A549 (cell line): ENCODE results near the gene CCR9.

Experiments
- CBX2 ChIP-seq: fragments of 200-600 bp; sonication (generic); IDR thresholded peaks from 2 replicates; pipeline ENCODE4 v1.6.1; 2016; ENCODE audit warnings: low read depth, mild to moderate bottlenecking, borderline replicate concordance
- CHD4 ChIP-seq: fragments of 200-600 bp; sonication (generic); IDR thresholded peaks from 2 replicates; pipeline ENCODE4 v1.6.1; 2016; ENCODE audit warnings: antibody characterized with exemption, mild to moderate bottlenecking, borderline replicate concordance
- RNF2 ChIP-seq: fragments of 200-600 bp; sonication (generic); IDR thresholded peaks from 2 replicates; pipeline ENCODE4 v1.6.1; 2016; ENCODE audit warnings: low read depth, mild to moderate bottlenecking, antibody characterized with exemption, moderate library complexity, borderline replicate concordance
- TF ChIP-seq, protein P1 (sequence below): fragments of >200 bp; sonication (Bioruptor Twin); formaldehyde crosslinking; IDR thresholded peaks from 3 replicates; pipeline ENCODE4 v1.5.1; 2016

DNA sequence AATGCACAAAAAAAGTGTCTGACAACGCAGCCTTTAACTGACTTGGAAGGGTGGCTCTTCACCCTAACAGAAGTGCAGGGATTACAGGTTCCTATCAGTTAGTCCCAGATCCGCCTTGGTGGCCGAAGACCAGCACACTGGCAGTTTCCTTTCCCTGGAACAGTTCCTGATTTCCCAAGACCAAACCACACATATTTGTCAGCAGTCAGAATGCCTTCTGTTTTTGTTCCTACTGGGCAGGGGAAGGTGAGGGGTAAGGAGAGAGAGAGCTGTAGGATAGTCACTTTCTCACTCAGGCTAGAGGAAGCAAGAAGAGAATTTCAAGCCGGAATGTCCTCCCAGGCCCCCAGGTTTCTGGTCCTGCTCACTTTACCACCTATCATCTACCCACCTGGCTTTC, 66.1 kb downstream of the CCR9 start:
- TF ChIP-seq RNF2 (no peak), CHD4 (no peak), CBX2 (no peak)
- TF ChIP-seq, protein P1, sequence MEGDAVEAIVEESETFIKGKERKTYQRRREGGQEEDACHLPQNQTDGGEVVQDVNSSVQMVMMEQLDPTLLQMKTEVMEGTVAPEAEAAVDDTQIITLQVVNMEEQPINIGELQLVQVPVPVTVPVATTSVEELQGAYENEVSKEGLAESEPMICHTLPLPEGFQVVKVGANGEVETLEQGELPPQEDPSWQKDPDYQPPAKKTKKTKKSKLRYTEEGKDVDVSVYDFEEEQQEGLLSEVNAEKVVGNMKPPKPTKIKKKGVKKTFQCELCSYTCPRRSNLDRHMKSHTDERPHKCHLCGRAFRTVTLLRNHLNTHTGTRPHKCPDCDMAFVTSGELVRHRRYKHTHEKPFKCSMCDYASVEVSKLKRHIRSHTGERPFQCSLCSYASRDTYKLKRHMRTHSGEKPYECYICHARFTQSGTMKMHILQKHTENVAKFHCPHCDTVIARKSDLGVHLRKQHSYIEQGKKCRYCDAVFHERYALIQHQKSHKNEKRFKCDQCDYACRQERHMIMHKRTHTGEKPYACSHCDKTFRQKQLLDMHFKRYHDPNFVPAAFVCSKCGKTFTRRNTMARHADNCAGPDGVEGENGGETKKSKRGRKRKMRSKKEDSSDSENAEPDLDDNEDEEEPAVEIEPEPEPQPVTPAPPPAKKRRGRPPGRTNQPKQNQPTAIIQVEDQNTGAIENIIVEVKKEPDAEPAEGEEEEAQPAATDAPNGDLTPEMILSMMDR: no peak
